Pericardium fibroblast (primary cell): ENCODE data around the gene FBXL16. TPM values are rescaled to one million over a fixed set of nuclear protein-coding genes. Genes with fewer than 3 reads are reported as not detected.

Source experiments
- total RNA-seq: library from RNA; depleted of rRNA; stranded (reverse); fragments of >200 nt; gene quantifications from 2 replicates; pipeline ENCODE4 v1.2.3, GENCODE V29; 2015

FBXL16 gene
- 0.17 and 0.93 TPM in 2 replicates for total RNA-seq

DNA sequence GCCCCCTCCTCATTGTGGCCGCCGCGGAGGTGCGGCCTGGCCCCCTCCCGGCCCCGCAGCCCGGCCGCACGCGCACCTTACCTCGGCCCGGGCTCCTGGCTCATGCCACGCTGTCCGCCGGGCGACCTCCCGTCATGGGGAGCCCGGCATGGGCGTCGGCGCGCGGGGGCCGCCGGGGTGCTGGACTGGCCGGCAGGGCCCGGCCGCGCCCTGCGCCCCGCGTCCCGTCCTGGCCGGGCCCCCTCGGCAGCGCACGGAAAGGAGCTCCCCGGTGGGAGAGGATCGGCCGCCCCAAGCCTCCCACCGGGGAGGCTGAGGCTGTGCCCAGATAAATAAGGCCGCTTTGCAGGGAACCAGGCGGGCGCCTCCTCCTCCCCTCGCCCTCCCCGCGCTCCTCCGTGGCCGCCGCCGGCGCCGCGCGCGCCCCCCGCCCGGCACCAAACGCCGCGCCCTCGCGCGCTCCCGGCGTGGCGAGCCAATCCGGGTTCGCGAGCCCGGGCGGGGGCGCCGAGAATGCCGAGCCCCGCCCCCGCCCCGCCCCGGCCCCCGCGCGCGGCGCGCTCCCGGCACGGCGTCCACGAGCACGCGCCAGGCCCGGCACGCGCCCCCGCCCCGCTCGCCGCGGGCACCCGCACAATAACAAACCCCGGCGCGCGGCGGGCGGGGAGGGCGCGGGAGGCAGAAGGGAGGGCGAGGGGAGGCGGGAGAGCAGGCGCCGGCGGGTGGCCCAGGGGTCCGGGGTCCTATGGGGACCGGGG is at the start of gene FBXL16:
Gene FBXL16 (minus strand): TSS at position 371 of the 758 bp plus-strand sequence. CDS start 8,396 bp downstream, outside the sequence.

DNA sequence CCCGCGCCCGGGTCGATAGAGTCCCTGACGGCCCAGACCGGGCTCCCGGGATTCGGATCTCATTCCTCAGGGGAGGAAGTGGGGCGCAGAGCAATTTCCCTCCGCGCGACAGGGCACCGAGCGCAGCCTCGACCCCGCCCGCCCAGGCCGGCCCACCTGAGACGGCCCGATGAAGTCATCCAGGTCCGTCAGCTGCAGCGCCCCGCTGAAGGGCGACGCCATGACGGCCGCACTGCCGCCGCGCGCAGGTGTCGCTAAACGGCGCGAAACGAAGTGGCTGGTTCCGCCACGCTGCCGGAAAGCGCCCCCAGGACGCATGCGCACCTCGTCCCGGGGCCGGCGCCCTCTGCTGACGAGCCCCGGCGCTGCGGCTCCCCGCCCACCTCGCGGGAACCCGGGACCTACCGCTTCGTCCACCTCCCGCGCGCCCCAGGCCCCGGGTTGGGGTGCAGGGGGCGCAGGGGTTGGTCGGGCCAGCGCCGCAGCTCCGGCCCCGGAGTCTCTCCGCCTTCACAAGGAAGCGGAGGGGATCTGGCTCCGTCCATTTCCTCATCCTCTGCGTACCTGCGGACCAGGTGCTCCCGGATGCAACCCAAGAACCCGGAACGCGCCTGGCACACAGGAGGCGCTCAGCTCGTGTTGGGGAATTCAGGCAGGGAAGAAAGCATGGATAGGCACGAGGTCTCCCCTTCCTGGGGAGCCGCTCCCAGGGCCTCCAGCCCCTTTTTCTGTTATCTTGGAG is 35.3 kb upstream of the FBXL16 start, which contains the start of gene CIAO3:
Gene CIAO3 (minus strand): TSS at position 234 of the 742 bp plus-strand sequence. CDS start 12 bp downstream, at position 222.

DNA sequence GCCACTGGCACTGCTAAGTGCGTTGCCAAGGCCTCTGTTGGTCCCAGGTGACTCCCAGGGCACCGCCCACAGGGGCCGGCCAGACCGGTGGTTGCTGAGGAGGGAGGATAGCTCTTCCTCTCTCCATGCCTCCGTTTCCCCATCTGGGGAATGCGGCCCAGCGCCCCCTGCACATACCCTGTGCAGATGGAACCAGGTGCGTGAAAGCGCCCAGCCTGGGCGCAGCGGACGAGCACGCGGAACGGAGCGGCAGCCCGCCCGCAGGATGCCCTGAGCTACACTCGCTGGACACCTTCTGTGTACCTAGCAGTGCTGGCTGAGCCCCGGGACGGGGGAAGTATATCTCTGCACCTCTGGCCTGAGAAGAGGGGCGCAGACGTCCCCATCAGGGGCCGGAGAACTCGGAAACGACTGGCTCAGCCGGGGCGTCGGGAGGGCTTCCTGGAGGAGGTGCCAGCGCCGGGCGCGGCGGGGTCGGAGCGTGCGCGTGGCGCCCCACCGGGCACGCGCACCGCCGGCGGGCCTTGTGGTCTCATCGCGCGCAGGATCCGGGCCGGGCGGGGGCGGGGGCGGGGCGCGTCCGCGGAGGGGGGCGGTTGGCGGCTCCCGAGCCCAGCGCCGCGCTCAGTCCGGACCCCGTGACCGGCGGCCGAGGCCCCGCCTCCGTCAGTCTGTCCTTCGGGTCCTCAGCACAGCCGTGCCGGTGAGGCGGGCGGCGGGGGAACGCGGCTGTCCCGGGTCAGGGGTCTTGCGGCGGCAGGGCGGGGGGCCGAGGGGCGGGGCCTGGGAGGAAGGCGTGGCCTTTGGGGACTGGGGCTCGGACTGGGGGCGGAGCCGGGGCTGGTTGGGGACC is 21.1 kb upstream of the FBXL16 start, which contains the start of the genes CCDC78 and HAGHL:
Gene CCDC78 (minus strand): TSS at position 6 of the 853 bp plus-strand sequence. CDS start 76 bp downstream, outside the sequence.
Gene HAGHL (plus strand): TSS at position 669 of the 853 bp plus-strand sequence. CDS start 404 bp downstream, outside the sequence.

GRCh38 chr16:720990-721764 is 15.6 kb upstream of the FBXL16 start, which contains the start of gene ANTKMT:
TSS of gene ANTKMT (plus strand) at chr16:721146. CDS start at chr16:721275, 129 bp downstream.

GRCh38 chr16:714558-715476 is 9.2 kb upstream of the FBXL16 start, which contains the start of gene METRN:
TSS of gene METRN (plus strand) at chr16:715118. CDS start at chr16:715290, 172 bp downstream.

DNA sequence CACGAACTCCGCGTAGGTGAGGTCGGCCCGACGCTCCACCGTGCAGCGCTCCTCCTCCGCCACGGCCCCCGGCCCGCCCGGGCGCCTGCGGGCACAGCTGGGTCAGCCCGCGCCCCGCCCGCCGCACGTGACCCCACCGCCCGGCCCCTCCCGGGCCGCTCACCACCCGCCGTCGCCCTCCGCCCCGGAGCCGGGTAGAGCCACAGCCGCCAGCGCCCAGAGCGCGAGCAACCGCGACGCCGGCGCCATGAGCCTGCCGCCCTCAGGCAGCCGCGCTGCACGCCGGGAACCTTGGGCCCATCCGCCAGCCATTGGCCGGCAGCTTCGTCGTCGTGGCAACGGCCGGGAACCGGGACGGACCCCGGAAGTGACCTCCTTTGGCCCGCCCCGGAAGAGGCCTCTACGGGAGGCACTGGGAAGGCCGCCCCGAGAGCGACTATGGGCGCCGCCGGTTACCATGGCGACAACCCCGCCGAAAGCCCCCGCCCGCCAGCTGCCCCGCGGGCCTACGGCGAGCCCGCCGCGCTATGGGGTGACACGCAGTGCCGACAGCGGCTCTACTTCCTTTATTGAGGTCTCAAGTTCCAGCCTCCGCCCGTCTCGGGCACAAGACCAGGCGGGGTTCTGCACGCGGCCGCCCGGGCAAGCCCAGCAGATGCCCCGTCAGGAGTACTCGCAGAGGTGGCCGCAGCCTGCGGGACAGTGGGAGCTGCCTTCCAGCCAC is 21.4 kb downstream of the FBXL16 start, which contains the start of gene JMJD8:
Gene JMJD8 (minus strand): TSS at position 264 of the 724 bp plus-strand sequence. CDS start 15 bp downstream, at position 249.

DNA sequence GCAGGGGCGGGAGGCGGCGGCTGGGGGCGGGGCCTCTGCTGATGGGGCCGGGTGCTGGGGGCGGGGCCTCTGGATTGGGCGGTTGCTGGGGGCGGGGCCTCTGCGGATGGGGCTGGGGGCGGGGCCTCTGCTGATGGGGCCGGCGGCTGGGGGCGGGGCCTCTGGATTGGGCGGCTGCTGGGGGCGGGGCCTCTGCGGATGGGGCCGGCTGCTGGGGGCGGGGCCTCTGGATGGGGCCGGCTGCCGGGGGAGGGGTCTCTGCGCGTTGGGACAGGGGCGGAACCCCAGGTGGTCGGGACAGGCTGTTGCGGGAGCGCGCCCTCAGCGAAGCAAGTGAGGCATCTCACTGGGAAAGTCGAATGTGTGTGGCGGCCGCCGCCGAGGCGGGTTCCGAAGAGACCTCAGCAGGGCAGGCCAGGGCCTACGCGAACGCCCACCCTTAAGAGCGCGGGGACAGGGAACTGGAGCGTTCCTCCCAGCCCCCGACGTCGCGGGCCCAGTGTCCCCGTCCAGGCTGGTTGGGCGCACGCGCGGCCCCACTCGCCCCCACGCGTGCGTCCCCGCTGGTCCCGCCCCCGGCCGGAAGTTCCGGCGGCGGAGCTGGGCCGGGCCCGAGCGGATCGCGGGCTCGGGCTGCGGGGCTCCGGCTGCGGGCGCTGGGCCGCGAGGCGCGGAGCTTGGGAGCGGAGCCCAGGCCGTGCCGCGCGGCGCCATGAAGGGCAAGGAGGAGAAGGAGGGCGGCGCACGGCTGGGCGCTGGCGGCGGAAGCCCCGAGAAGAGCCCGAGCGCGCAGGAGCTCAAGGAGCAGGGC is 25.6 kb downstream of the FBXL16 start, which contains the start of gene STUB1:
Gene STUB1 (plus strand): TSS at position 597 of the 811 bp plus-strand sequence. CDS start 116 bp downstream, at position 713.

GRCh38 chr16:674968-675883 is 30.4 kb downstream of the FBXL16 start, which contains the start of gene RHBDL1:
TSS of gene RHBDL1 (plus strand) at chr16:675671. CDS start at chr16:675791, 120 bp downstream.

GRCh38 chr16:667780-668518 is 37.7 kb downstream of the FBXL16 start, which contains the start of gene RHOT2:
TSS of gene RHOT2 (plus strand) at chr16:668132. CDS start at chr16:668200, 68 bp downstream.

GRCh38 chr16:648781-649589 is 56.6 kb downstream of the FBXL16 start, which contains the start of gene WDR90:
TSS of gene WDR90 (plus strand) at chr16:649365. CDS start at chr16:649417, 52 bp downstream.

Other genes starting within 250 kb of the FBXL16 start
- 36.5 and 48.2 TPM in 2 replicates for gene CAPN15, start 178.1 kb downstream of the FBXL16 start, total RNA-seq
- not detected in 2 replicates for gene PRR35, start 145.4 kb downstream of the FBXL16 start, total RNA-seq
- 3.8 and 5.0 TPM in 2 replicates for gene NHLRC4, start 138.8 kb downstream of the FBXL16 start, total RNA-seq
- 28.5 and 35.1 TPM in 2 replicates for gene PIGQ, start 135.8 kb downstream of the FBXL16 start, total RNA-seq
- 16.9 and 19.4 TPM in 2 replicates for gene RAB40C, start 115.7 kb downstream of the FBXL16 start, total RNA-seq
- gene WFIKKN1, start 74.8 kb downstream of the FBXL16 start, total RNA-seq = 0.12 TPM in 1 of 2 replicates, not detected in the other
- 152 and 181 TPM in 2 replicates for gene METTL26, start 69.5 kb downstream of the FBXL16 start, total RNA-seq
- gene MCRIP2, start 64.0 kb downstream of the FBXL16 start, total RNA-seq = 23.7 and 31.7 TPM in 2 replicates
- 8.5 TPM in 2 replicates for gene WDR90, start 56.4 kb downstream of the FBXL16 start, total RNA-seq
- gene RHOT2, start 37.7 kb downstream of the FBXL16 start, total RNA-seq = 46.9 and 47.1 TPM in 2 replicates
- 0.58 and 4.4 TPM in 2 replicates for gene RHBDL1, start 30.1 kb downstream of the FBXL16 start, total RNA-seq
- 163 and 189 TPM in 2 replicates for gene STUB1, start 25.4 kb downstream of the FBXL16 start, total RNA-seq
- 58.3 and 58.7 TPM in 2 replicates for gene JMJD8, start 21.5 kb downstream of the FBXL16 start, total RNA-seq
- 10.3 and 12.1 TPM in 2 replicates for gene WDR24, start 15.4 kb downstream of the FBXL16 start, total RNA-seq
- 119 and 164 TPM in 2 replicates for gene METRN, start 9.3 kb upstream of the FBXL16 start, total RNA-seq
- gene ANTKMT, start 15.3 kb upstream of the FBXL16 start, total RNA-seq = 32.9 and 39.3 TPM in 2 replicates
- 0.94 and 2.1 TPM in 2 replicates for gene CCDC78, start 20.6 kb upstream of the FBXL16 start, total RNA-seq
- 5.5 and 13.9 TPM in 2 replicates for gene HAGHL, start 21.3 kb upstream of the FBXL16 start, total RNA-seq
- gene CIAO3, start 35.2 kb upstream of the FBXL16 start, total RNA-seq = 13.4 and 18.3 TPM in 2 replicates
- 1.6 and 2.0 TPM in 2 replicates for gene MSLN, start 54.9 kb upstream of the FBXL16 start, total RNA-seq
- gene RPUSD1, start 82.6 kb upstream of the FBXL16 start, total RNA-seq = 17.6 and 21.6 TPM in 2 replicates
- gene CHTF18, start 82.8 kb upstream of the FBXL16 start, total RNA-seq = 1.6 and 7.8 TPM in 2 replicates
- not detected in 2 replicates for gene GNG13, start 94.9 kb upstream of the FBXL16 start, total RNA-seq